ENCODE data around the gene PLCL2. TPM values are rescaled to one million over a fixed set of nuclear protein-coding genes. Genes with fewer than 3 reads are reported as not detected.

Gene PLCL2
- total RNA-seq, 1 experiment from 2014 or later = 3.0 TPM

GRCh38 chr3:16887130-16887529 is 2.4 kb downstream of the PLCL2 start:
- ChIA-PET POLR2A (no interaction called here), CTCF (no interaction called here)
- H3K27me3 ChIP-seq (ENCODE audit: control insufficient read depth, insufficient read depth, low read length) = no peaks in the 10 kb centered on the region; the same call in 1 of the 2 replicates
- H3K4me3 ChIP-seq (ENCODE audit: low read depth in 2 of 2, low read length in 2 of 2) = no peak overlapping the region
- intact Hi-C loops (cut with micrococcal nuclease; ENCODE audit: unreplicated experiment) (loop anchor here (5.0 to 10.0 kb wide), 2 partner anchors 145 to 282 kb away; partner anchors contain the start of gene DAZL), in situ Hi-C loops (cut with HindIII; ENCODE audit: low pct_unique_long_range_greater_than_20kb, low sequenced_read_pairs) (no loop called here)
- H3K27ac ChIP-seq (ENCODE audit: low read length) = no peak overlapping the region
- DNase-seq (ENCODE audit: low read depth, low spot score) (no peak), ATAC-seq (no peak)
- TF ChIP-seq CTCF (IDR thresholded peaks at IDR 0.05) (no peak), SIN3A (IDR thresholded peaks at IDR 0.05; ENCODE audit: borderline replicate concordance, insufficient read depth, low read depth, low read length) (no peak), POLR2AphosphoS5 (IDR thresholded peaks at IDR 0.05; ENCODE audit: low read depth, low read length) (no peak), TCF7L2 (IDR thresholded peaks at IDR 0.05; ENCODE audit: low read depth, low read length) (no peak), REST (IDR thresholded peaks at IDR 0.05; ENCODE audit: insufficient read depth in 1 of 2, low read depth in 2 of 2, low read length in 1 of 2) (no peak)
- H3K9me3 ChIP-seq (ENCODE audit: control insufficient read depth, insufficient read depth, low read depth, low read length) = no peaks in the 10 kb centered on the region
- H3K36me3 ChIP-seq (ENCODE audit: control insufficient read depth, insufficient read depth, low read length) = no peaks in the 10 kb centered on the region
- no TSS peak for BruUV-seq (replicated peaks)
- H3K4me1 ChIP-seq (ENCODE audit: control insufficient read depth, insufficient read depth, low read length) = peaks cover 6% of the 10 kb centered on the region

- no peaks in the 10 kb centered on the region for H3K36me3 ChIP-seq (ENCODE audit: control insufficient read depth, insufficient read depth, low read length)
- ChIA-PET CTCF (no interaction called here), POLR2A (no interaction called here)
- no peaks in the 10 kb centered on the region; the same call in 1 of the 2 replicates for H3K27me3 ChIP-seq (ENCODE audit: control insufficient read depth, insufficient read depth, low read length)
- H3K4me1 ChIP-seq (ENCODE audit: control insufficient read depth, insufficient read depth, low read length) = peaks cover 6% of the 10 kb centered on the region
- no peak for TF ChIP-seq TCF7L2 (IDR thresholded peaks at IDR 0.05; ENCODE audit: low read depth, low read length)
- no peak for TF ChIP-seq SIN3A (IDR thresholded peaks at IDR 0.05; ENCODE audit: borderline replicate concordance, insufficient read depth, low read depth, low read length)
- no peak for TF ChIP-seq CTCF (IDR thresholded peaks at IDR 0.05)
- TF ChIP-seq REST (IDR thresholded peaks at IDR 0.05; ENCODE audit: insufficient read depth in 1 of 2, low read depth in 2 of 2, low read length in 1 of 2) = no peak
- TF ChIP-seq POLR2AphosphoS5 (IDR thresholded peaks at IDR 0.05; ENCODE audit: low read depth, low read length) = no peak
- H3K9me3 ChIP-seq (ENCODE audit: control insufficient read depth, insufficient read depth, low read depth, low read length) = no peaks in the 10 kb centered on the region
- in situ Hi-C loops (cut with HindIII; ENCODE audit: low pct_unique_long_range_greater_than_20kb, low sequenced_read_pairs) = no loop called here
- DNase-seq (ENCODE audit: low read depth, low spot score) (no peak), ATAC-seq (no peak)
- no TSS peak for BruUV-seq (replicated peaks)
- H3K27ac ChIP-seq (ENCODE audit: low read length) = peak overlapping the region; percentile 57; the same call in 1 of the 2 replicates
- peak overlapping the region; percentile 2 to 44; a peak in 1 of 4 replicates for H3K4me3 ChIP-seq (ENCODE audit: low read depth in 2 of 2, low read length in 2 of 2)
- intact Hi-C loops (cut with micrococcal nuclease; ENCODE audit: unreplicated experiment) = loop anchor here (5.0 to 10.0 kb wide), 2 partner anchors 144 to 284 kb away; partner anchors contain the start of gene DAZL
Measured at GRCh38 chr3:16888356-16888755, 3.6 kb downstream of the PLCL2 start.

Data from Panc1 (cell line).